Progenitor cell of endocrine pancreas (in vitro differentiated cells): ENCODE measurements around the gene KIR2DL4. TPM values are rescaled to one million over a fixed set of nuclear protein-coding genes. Genes with fewer than 3 reads are reported as not detected.
"Not testable (repeated sequence)": the region's sequence is repeated elsewhere in the genome, so short reads cannot be mapped to it uniquely, and the experiment has no call there.

Experiments used
- DNase-seq: peaks from one replicate; pipeline ENCODE4 v3.0.0; 2021; ENCODE audit warnings: low spot score; ENCODE audit not compliant: unreplicated experiment
- H3K27ac Mint-ChIP-seq: 2 replicates; pipeline ENCODE4 v1.8.0; 2021; ENCODE audit warnings: mild to moderate bottlenecking, moderate library complexity, mixed read lengths
- H3K27me3 Mint-ChIP-seq: 2 replicates; pipeline ENCODE4 v1.8.0; 2021; ENCODE audit warnings: mixed read lengths
- H3K36me3 Mint-ChIP-seq: 2 replicates; pipeline ENCODE4 v1.8.0; 2022; ENCODE audit warnings: mixed read lengths; ENCODE audit not compliant: insufficient read depth
- H3K4me1 Mint-ChIP-seq: 2 replicates; pipeline ENCODE4 v1.8.0; 2021; ENCODE audit warnings: low read depth, mixed read lengths
- H3K4me3 Mint-ChIP-seq: 2 replicates; pipeline ENCODE4 v1.8.0; 2021; ENCODE audit warnings: low read depth, mild to moderate bottlenecking, moderate library complexity, mixed read lengths
- H3K9me3 Mint-ChIP-seq: 2 replicates; pipeline ENCODE4 v1.8.0; 2021; ENCODE audit warnings: low read depth, mixed read lengths
- CTCF ChIP-seq: fragments of 200-600 bp; sonication (generic); IDR thresholded peaks from one replicate; pipeline ENCODE4 v1.5.0; 2021; ENCODE audit warnings: antibody characterized with exemption, mild to moderate bottlenecking; ENCODE audit not compliant: unreplicated experiment
- total RNA-seq: library from RNA; stranded (reverse); gene quantifications from 2 replicates; pipeline ENCODE4 v1.2.1, GENCODE V29; 2021

Gene KIR2DL4
- total RNA-seq, 1 donor from 2014 or later: not detected

- no peak overlapping the region for H3K4me3 Mint-ChIP-seq
- H3K27ac Mint-ChIP-seq: no peak overlapping the region
- peaks cover 67% of the 10 kb centered on the region for H3K9me3 Mint-ChIP-seq
- peaks cover 5% of the 10 kb centered on the region for H3K36me3 Mint-ChIP-seq
- TF ChIP-seq CTCF: no peak
- DNase-seq: no peak
- no peaks in the 10 kb centered on the region for H3K4me1 Mint-ChIP-seq
- H3K27me3 Mint-ChIP-seq: no peaks in the 10 kb centered on the region
Observed at GRCh38 chr19:54817670-54818536, 14.5 kb downstream of the KIR2DL4 start.

GRCh38 chr19:54824416-54824815 is 21.0 kb downstream of the KIR2DL4 start:
- H3K27me3 Mint-ChIP-seq, H3K4me3 Mint-ChIP-seq, H3K36me3 Mint-ChIP-seq, DNase-seq, H3K4me1 Mint-ChIP-seq, H3K27ac Mint-ChIP-seq: not testable (repeated sequence)
- peaks cover 45% of the 10 kb centered on the region for H3K9me3 Mint-ChIP-seq

- H3K27me3 Mint-ChIP-seq, H3K27ac Mint-ChIP-seq, H3K4me1 Mint-ChIP-seq, DNase-seq, H3K4me3 Mint-ChIP-seq, H3K36me3 Mint-ChIP-seq: not testable (repeated sequence)
- peaks cover 43% of the 10 kb centered on the region for H3K9me3 Mint-ChIP-seq
Observed at GRCh38 chr19:54825326-54825725, 21.9 kb downstream of the KIR2DL4 start.

GRCh38 chr19:54828064-54828463 is 24.7 kb downstream of the KIR2DL4 start:
- H3K36me3 Mint-ChIP-seq, H3K4me1 Mint-ChIP-seq, H3K27ac Mint-ChIP-seq, H3K27me3 Mint-ChIP-seq, H3K4me3 Mint-ChIP-seq, DNase-seq: not testable (repeated sequence)
- H3K9me3 Mint-ChIP-seq: peaks cover 49% of the 10 kb centered on the region

GRCh38 chr19:54832496-54832895 is 29.1 kb downstream of the KIR2DL4 start, which contains the start of gene KIR2DS4:
Gene KIR2DS4 (plus strand): TSS chr19:54832676.
- peaks cover 46% of the 10 kb centered on the region for H3K9me3 Mint-ChIP-seq
- H3K27me3 Mint-ChIP-seq, H3K36me3 Mint-ChIP-seq, H3K4me3 Mint-ChIP-seq, H3K4me1 Mint-ChIP-seq, H3K27ac Mint-ChIP-seq, DNase-seq: not testable (repeated sequence)

GRCh38 chr19:54835126-54835525 is 31.7 kb downstream of the KIR2DL4 start:
- H3K27me3 Mint-ChIP-seq, H3K27ac Mint-ChIP-seq, H3K4me1 Mint-ChIP-seq, DNase-seq, H3K4me3 Mint-ChIP-seq, H3K36me3 Mint-ChIP-seq: not testable (repeated sequence)
- peaks cover 50% of the 10 kb centered on the region for H3K9me3 Mint-ChIP-seq

GRCh38 chr19:54837522-54837921 is 34.1 kb downstream of the KIR2DL4 start:
- H3K9me3 Mint-ChIP-seq: peaks cover 33% of the 10 kb centered on the region
- not testable (repeated sequence) for H3K27me3 Mint-ChIP-seq, DNase-seq, H3K4me3 Mint-ChIP-seq, H3K27ac Mint-ChIP-seq, H3K36me3 Mint-ChIP-seq, H3K4me1 Mint-ChIP-seq

- not testable (repeated sequence) for H3K4me3 Mint-ChIP-seq, DNase-seq, H3K4me1 Mint-ChIP-seq, H3K27me3 Mint-ChIP-seq, H3K36me3 Mint-ChIP-seq, H3K27ac Mint-ChIP-seq
- peaks cover 41% of the 10 kb centered on the region for H3K9me3 Mint-ChIP-seq
Observed at GRCh38 chr19:54843171-54843570, 39.8 kb downstream of the KIR2DL4 start.

GRCh38 chr19:54850061-54850640 is 46.7 kb downstream of the KIR2DL4 start, which contains the start of gene KIR3DL2:
Gene KIR3DL2 (plus strand): TSS chr19:54850443. CDS start chr19:54850476, 33 bp downstream.
- not testable (repeated sequence) for H3K4me1 Mint-ChIP-seq, H3K36me3 Mint-ChIP-seq, DNase-seq, H3K27me3 Mint-ChIP-seq, H3K4me3 Mint-ChIP-seq, H3K27ac Mint-ChIP-seq
- H3K9me3 Mint-ChIP-seq: peaks cover 61% of the 10 kb centered on the region
